Measurements from ENCODE around the gene LRMDA. TPM values are rescaled to one million over a fixed set of nuclear protein-coding genes. Genes with fewer than 3 reads are reported as not detected.

The LRMDA gene
- total RNA-seq, 3 donors from 2014 or later (not counting 1 experiment from before 2014, with no cell fraction given), result 1.4 to 2.4 (median 2.1) TPM

DNA sequence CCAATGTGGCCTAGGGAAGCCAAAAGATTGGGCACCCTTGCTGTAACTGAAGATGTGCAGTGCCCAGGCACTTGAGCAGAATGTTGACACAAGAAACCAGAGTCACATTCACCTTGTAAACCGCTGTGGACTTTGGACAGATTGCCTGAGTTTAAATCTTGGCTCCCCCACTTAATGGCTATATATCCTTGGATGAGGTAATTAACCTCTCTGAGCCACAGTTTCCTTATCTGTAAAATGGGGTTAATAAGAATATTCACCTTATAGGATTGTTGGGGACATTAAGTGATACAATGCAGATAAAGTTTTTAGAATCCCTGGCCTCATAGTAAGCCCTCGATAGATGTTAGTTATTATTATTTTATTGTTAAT, 331.0 kb downstream of the LRMDA start:
- Mint-ChIP-seq H3K4me3 (no peak overlapping the region), H3K27me3 (ENCODE audit: low read depth in 2 of 2) (peaks cover 0 to under 1% of the 10 kb centered on the region in 2 donors), H3K36me3 (no peaks in the 10 kb centered on the region), H3K9me3 (no peaks in the 10 kb centered on the region), H3K4me1 (peaks cover 0 to 20% of the 10 kb centered on the region in 2 donors), H3K27ac (no peak overlapping the region)
- WGBS (ENCODE audit: insufficient coverage), result 100% methylated on average over 1 of the region's 2 CpGs
- DNase-seq (no peak), ATAC-seq (no peak)
- no peaks in the 10 kb centered on the region for H3K4me1 ChIP-seq (ENCODE audit: control insufficient read depth, insufficient read depth, low read length)
- no peak overlapping the region for H3K27ac ChIP-seq (ENCODE audit: low read length)
- intact Hi-C loops (cut with micrococcal nuclease), result no loop called here
- H3K27me3 ChIP-seq (ENCODE audit: control insufficient read depth, insufficient read depth, low read length), result no peaks in the 10 kb centered on the region
- TF ChIP-seq, protein P1, sequence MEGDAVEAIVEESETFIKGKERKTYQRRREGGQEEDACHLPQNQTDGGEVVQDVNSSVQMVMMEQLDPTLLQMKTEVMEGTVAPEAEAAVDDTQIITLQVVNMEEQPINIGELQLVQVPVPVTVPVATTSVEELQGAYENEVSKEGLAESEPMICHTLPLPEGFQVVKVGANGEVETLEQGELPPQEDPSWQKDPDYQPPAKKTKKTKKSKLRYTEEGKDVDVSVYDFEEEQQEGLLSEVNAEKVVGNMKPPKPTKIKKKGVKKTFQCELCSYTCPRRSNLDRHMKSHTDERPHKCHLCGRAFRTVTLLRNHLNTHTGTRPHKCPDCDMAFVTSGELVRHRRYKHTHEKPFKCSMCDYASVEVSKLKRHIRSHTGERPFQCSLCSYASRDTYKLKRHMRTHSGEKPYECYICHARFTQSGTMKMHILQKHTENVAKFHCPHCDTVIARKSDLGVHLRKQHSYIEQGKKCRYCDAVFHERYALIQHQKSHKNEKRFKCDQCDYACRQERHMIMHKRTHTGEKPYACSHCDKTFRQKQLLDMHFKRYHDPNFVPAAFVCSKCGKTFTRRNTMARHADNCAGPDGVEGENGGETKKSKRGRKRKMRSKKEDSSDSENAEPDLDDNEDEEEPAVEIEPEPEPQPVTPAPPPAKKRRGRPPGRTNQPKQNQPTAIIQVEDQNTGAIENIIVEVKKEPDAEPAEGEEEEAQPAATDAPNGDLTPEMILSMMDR (IDR thresholded peaks at IDR 0.05), result no peak
- no peaks in the 10 kb centered on the region for H3K9me3 ChIP-seq (ENCODE audit: control insufficient read depth, insufficient read depth, low read length)
- H3K36me3 ChIP-seq (ENCODE audit: control insufficient read depth, insufficient read depth, low read length), result no peaks in the 10 kb centered on the region
- no peak overlapping the region for H3K4me3 ChIP-seq (ENCODE audit: low read length)

DNA sequence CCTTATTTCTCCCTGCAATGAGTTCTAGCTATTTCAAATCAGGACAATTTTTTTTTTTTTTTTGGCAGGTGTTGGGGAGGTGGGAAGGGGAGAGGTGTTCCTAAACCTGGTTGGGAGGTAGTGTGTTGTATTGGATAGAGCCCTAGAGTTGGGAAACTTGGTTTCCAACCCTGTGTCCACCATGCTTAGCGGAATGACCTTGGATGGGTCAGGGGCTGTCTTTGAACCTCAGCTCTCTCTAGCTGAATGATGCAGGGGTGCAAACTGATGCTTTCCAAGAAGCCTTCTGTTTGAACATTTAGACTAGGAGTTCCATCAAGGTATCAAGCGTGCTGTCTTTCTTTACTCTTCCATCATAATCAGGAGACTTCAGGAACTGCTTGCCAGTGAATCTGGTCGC, 332.2 kb downstream of the LRMDA start:
- Mint-ChIP-seq H3K4me3 (no peak overlapping the region), H3K27me3 (ENCODE audit: low read depth in 2 of 2) (no peaks in the 10 kb centered on the region), H3K27ac (no peak overlapping the region), H3K36me3 (no peaks in the 10 kb centered on the region), H3K4me1 (peaks cover 0 to 20% of the 10 kb centered on the region in 2 donors), H3K9me3 (no peaks in the 10 kb centered on the region)
- Histone ChIP-seq H3K36me3 (ENCODE audit: control insufficient read depth, insufficient read depth, low read length) (no peaks in the 10 kb centered on the region), H3K9me3 (ENCODE audit: control insufficient read depth, insufficient read depth, low read length) (no peaks in the 10 kb centered on the region), H3K4me3 (ENCODE audit: low read length) (no peak overlapping the region), H3K27ac (ENCODE audit: low read length) (no peak overlapping the region), H3K4me1 (ENCODE audit: control insufficient read depth, insufficient read depth, low read length) (no peaks in the 10 kb centered on the region), H3K27me3 (ENCODE audit: control insufficient read depth, insufficient read depth, low read length) (no peaks in the 10 kb centered on the region)
- intact Hi-C loops (cut with micrococcal nuclease), result no loop called here
- DNase-seq (no peak), ATAC-seq (no peak)
- TF ChIP-seq, protein P1 (IDR thresholded peaks at IDR 0.05), result no peak
- 87% methylated on average over 3 of the region's 3 CpGs for WGBS (ENCODE audit: insufficient coverage)

DNA sequence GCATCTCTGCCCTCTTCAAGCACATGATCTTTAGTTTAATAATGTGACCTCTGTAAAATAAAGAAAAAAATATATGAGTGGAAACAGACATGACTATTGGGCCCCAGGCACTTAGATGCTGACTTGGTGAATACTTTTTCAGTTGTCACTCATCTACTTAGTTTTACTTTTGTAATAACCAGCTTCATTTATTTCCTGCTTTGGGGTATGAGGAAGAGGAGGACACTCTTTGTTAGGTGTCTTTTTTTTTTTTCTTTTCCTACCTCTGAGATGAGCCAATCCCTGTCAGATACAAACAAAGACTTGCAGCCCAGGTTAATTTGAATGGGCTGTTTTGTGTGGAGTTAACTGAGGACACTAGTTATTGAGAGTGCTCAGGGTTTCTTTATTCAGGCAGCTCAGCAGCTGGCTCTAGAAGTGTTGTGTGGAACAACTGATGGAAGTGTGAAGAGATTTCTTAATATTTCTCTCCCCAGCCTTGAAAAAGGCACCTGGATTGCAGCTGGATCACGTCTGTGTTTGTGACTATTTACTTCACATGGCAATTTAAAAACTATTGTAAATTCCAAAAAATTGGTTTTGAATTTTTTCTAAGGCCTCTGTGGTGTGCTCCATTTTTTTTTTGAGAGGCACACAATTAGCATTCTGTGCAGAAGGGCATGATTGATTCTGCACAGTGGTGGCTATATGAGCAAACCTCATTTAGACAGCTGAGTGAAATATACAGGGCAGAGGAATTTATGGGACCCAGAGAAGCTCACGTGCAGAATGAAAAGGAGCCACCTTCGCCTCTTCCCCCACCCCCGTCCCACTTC, 333.8 kb downstream of the LRMDA start:
- Mint-ChIP-seq H3K36me3 (no peaks in the 10 kb centered on the region), H3K27ac (peak overlapping the region in 1 of 2 donors; percentile 72), H3K27me3 (ENCODE audit: low read depth in 2 of 2) (no peaks in the 10 kb centered on the region), H3K9me3 (no peaks in the 10 kb centered on the region), H3K4me3 (no peak overlapping the region), H3K4me1 (peaks cover 0 to 20% of the 10 kb centered on the region in 2 donors)
- Histone ChIP-seq H3K36me3 (ENCODE audit: control insufficient read depth, insufficient read depth, low read length) (no peaks in the 10 kb centered on the region), H3K4me1 (ENCODE audit: control insufficient read depth, insufficient read depth, low read length) (no peaks in the 10 kb centered on the region), H3K9me3 (ENCODE audit: control insufficient read depth, insufficient read depth, low read length) (no peaks in the 10 kb centered on the region), H3K27me3 (ENCODE audit: control insufficient read depth, insufficient read depth, low read length) (no peaks in the 10 kb centered on the region), H3K4me3 (ENCODE audit: low read length) (no peak overlapping the region), H3K27ac (ENCODE audit: low read length) (no peak overlapping the region)
- TF ChIP-seq, protein P1 (IDR thresholded peaks at IDR 0.05), result no peak
- intact Hi-C loops (cut with micrococcal nuclease), result no loop called here
- 56% methylated on average over 3 of the region's 4 CpGs for WGBS (ENCODE audit: insufficient coverage)
- DNase-seq, result no peak
- ATAC-seq, result peak in 1 of 3 donors; percentile 64

DNA sequence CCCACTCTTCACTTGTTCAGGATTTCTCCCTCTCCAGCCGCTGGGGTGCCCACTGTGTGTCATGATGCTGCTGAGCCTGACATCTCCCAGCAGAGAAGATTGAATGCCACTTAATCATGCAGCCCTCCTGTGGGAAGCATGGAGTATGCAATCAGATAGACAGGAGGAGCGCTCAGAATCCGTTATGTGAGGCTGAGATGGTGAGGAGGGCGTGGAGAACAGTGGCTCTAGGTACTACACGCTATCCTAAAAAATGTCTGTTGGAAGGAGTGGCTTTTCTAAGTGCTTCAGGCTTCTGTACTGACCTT, 334.3 kb downstream of the LRMDA start:
- H3K36me3 ChIP-seq (ENCODE audit: control insufficient read depth, insufficient read depth, low read length), result no peaks in the 10 kb centered on the region
- intact Hi-C loops (cut with micrococcal nuclease), result no loop called here
- H3K27me3 ChIP-seq (ENCODE audit: control insufficient read depth, insufficient read depth, low read length), result no peaks in the 10 kb centered on the region
- TF ChIP-seq, protein P1 (IDR thresholded peaks at IDR 0.05), result no peak
- H3K27ac Mint-ChIP-seq, result peak overlapping the region in 1 of 2 donors; percentile 72
- no peak overlapping the region for H3K4me3 Mint-ChIP-seq
- no peak overlapping the region for H3K27ac ChIP-seq (ENCODE audit: low read length)
- H3K9me3 Mint-ChIP-seq, result no peaks in the 10 kb centered on the region
- H3K36me3 Mint-ChIP-seq, result no peaks in the 10 kb centered on the region
- no peak for ATAC-seq
- no peak overlapping the region for H3K4me3 ChIP-seq (ENCODE audit: low read length)
- H3K27me3 Mint-ChIP-seq (ENCODE audit: low read depth in 2 of 2), result no peaks in the 10 kb centered on the region
- peaks cover 0 to 20% of the 10 kb centered on the region in 2 donors for H3K4me1 Mint-ChIP-seq
- H3K4me1 ChIP-seq (ENCODE audit: control insufficient read depth, insufficient read depth, low read length), result no peaks in the 10 kb centered on the region
- DNase-seq, result no peak
- 88% methylated on average over 5 of the region's 5 CpGs for WGBS (ENCODE audit: insufficient coverage)
- H3K9me3 ChIP-seq (ENCODE audit: control insufficient read depth, insufficient read depth, low read length), result no peaks in the 10 kb centered on the region

All from natural killer cell (primary cell).